ENCODE data around the gene NHLRC4. TPM values are rescaled to one million over a fixed set of nuclear protein-coding genes. Genes with fewer than 3 reads are reported as not detected.

The NHLRC4 gene
- total RNA-seq, 1 donor from 2014 or later: 3.3 TPM

Other genes with a start within 250 kb of the NHLRC4 start
- 24.0 and 28.5 TPM in 2 replicates for gene AXIN1, start 214.3 kb upstream of the NHLRC4 start, total RNA-seq
- 112 and 144 TPM in 2 replicates for gene MRPL28, start 196.5 kb upstream of the NHLRC4 start, total RNA-seq
- gene PGAP6, start 185.0 kb upstream of the NHLRC4 start, total RNA-seq: 162 and 197 TPM in 2 replicates
- gene NME4, start 169.8 kb upstream of the NHLRC4 start, total RNA-seq: 147 and 203 TPM in 2 replicates
- gene DECR2, start 165.1 kb upstream of the NHLRC4 start, total RNA-seq: 29.1 and 35.9 TPM in 2 replicates
- 41.2 and 53.8 TPM in 2 replicates for gene RAB11FIP3, start 141.4 kb upstream of the NHLRC4 start, total RNA-seq
- gene CAPN15, start 39.3 kb upstream of the NHLRC4 start, total RNA-seq: 57.0 and 72.5 TPM in 2 replicates
- not detected in 2 replicates for gene PRR35, start 6.6 kb upstream of the NHLRC4 start, total RNA-seq
- 34.6 and 69.5 TPM in 2 replicates for gene PIGQ, start 3.0 kb downstream of the NHLRC4 start, total RNA-seq
- gene RAB40C, start 23.1 kb downstream of the NHLRC4 start, total RNA-seq: 17.6 and 25.1 TPM in 2 replicates
- 0.06 TPM in 1 of 2 replicates, not detected in the other for gene WFIKKN1, start 64.0 kb downstream of the NHLRC4 start, total RNA-seq
- 163 and 315 TPM in 2 replicates for gene METTL26, start 69.3 kb downstream of the NHLRC4 start, total RNA-seq
- 24.1 and 25.7 TPM in 2 replicates for gene MCRIP2, start 74.8 kb downstream of the NHLRC4 start, total RNA-seq
- 17.4 and 21.2 TPM in 2 replicates for gene WDR90, start 82.4 kb downstream of the NHLRC4 start, total RNA-seq
- 48.3 and 78.9 TPM in 2 replicates for gene RHOT2, start 101.1 kb downstream of the NHLRC4 start, total RNA-seq
- 0.34 and 1.6 TPM in 2 replicates for gene RHBDL1, start 108.7 kb downstream of the NHLRC4 start, total RNA-seq
- gene STUB1, start 113.4 kb downstream of the NHLRC4 start, total RNA-seq: 159 and 240 TPM in 2 replicates
- 60.4 and 70.8 TPM in 2 replicates for gene JMJD8, start 117.3 kb downstream of the NHLRC4 start, total RNA-seq
- 9.9 and 12.5 TPM in 2 replicates for gene WDR24, start 123.4 kb downstream of the NHLRC4 start, total RNA-seq
- 1.6 TPM in 2 replicates for gene FBXL16, start 138.8 kb downstream of the NHLRC4 start, total RNA-seq
- 54.4 and 134 TPM in 2 replicates for gene METRN, start 148.1 kb downstream of the NHLRC4 start, total RNA-seq
- 45.4 and 53.0 TPM in 2 replicates for gene ANTKMT, start 154.1 kb downstream of the NHLRC4 start, total RNA-seq
- gene CCDC78, start 159.4 kb downstream of the NHLRC4 start, total RNA-seq: 0.41 and 3.9 TPM in 2 replicates
- 8.2 and 12.8 TPM in 2 replicates for gene HAGHL, start 160.1 kb downstream of the NHLRC4 start, total RNA-seq
- 33.7 and 34.3 TPM in 2 replicates for gene CIAO3, start 174.0 kb downstream of the NHLRC4 start, total RNA-seq
- gene MSLN, start 193.7 kb downstream of the NHLRC4 start, total RNA-seq: 2.1 and 2.4 TPM in 2 replicates
- 35.9 and 42.1 TPM in 2 replicates for gene RPUSD1, start 221.4 kb downstream of the NHLRC4 start, total RNA-seq
- gene CHTF18, start 221.6 kb downstream of the NHLRC4 start, total RNA-seq: 7.3 and 24.3 TPM in 2 replicates
- not detected in 2 replicates for gene GNG13, start 233.7 kb downstream of the NHLRC4 start, total RNA-seq

Measured in glomerular endothelial cell (primary cell).